Osteoblast (primary cell): Measurements from ENCODE around the gene ANKS6. TPM values are rescaled to one million over a fixed set of nuclear protein-coding genes. Genes with fewer than 3 reads are reported as not detected.

Experiments used
- DNase-seq: peaks from one replicate; pipeline ENCODE4 v3.0.0; 2011; ENCODE audit warnings: low spot score, mixed read lengths; ENCODE audit not compliant: insufficient read length; ENCODE audit errors: missing footprints
- H2AFZ ChIP-seq: 2 replicates; pipeline ENCODE4 v1.6.0; 2011; ENCODE audit warnings: mild to moderate bottlenecking, low read length
- H3K27ac ChIP-seq: 2 replicates; pipeline ENCODE4 v1.5.1; 2011; ENCODE audit warnings: mild to moderate bottlenecking, low read depth, low read length, moderate library complexity
- H3K27me3 ChIP-seq: 2 replicates; pipeline ENCODE4 v1.6.0; 2012; ENCODE audit warnings: mild to moderate bottlenecking, control low read depth, inconsistent platforms, low read length, moderate library complexity; ENCODE audit not compliant: insufficient read depth
- H3K36me3 ChIP-seq: 2 replicates; pipeline ENCODE4 v1.5.1; 2011; ENCODE audit warnings: mild to moderate bottlenecking, low read length, control low read depth, moderate library complexity; ENCODE audit not compliant: insufficient read depth
- H3K4me1 ChIP-seq: 2 replicates; pipeline ENCODE4 v1.5.1; 2011; ENCODE audit warnings: mild to moderate bottlenecking, low read length, control low read depth, moderate library complexity; ENCODE audit not compliant: insufficient read depth
- H3K4me2 ChIP-seq: 2 replicates; pipeline ENCODE4 v1.6.0; 2011; ENCODE audit warnings: mild to moderate bottlenecking, low read length; ENCODE audit not compliant: insufficient read depth
- H3K4me3 ChIP-seq: fragments of 200-600 bp; sonication (generic); 3 replicates; pipeline ENCODE4 v1.5.1; 2012; ENCODE audit warnings: mild to moderate bottlenecking, low read length, inconsistent platforms; ENCODE audit not compliant: insufficient read depth
- H3K79me2 ChIP-seq: 2 replicates; pipeline ENCODE4 v1.6.0; 2012; ENCODE audit warnings: mild to moderate bottlenecking, low read length, control low read depth, inconsistent platforms; ENCODE audit not compliant: insufficient read depth
- H3K9me3 ChIP-seq: 2 replicates; pipeline ENCODE4 v1.5.1; 2011; ENCODE audit warnings: low read depth, low read length, control low read depth
- H4K20me1 ChIP-seq: 2 replicates; pipeline ENCODE4 v1.6.0; 2012; ENCODE audit warnings: mild to moderate bottlenecking, low read length, control low read depth; ENCODE audit not compliant: insufficient read depth
- CTCF ChIP-seq: IDR thresholded peaks from 2 replicates; pipeline ENCODE4 v1.5.1; 2011; ENCODE audit warnings: mild to moderate bottlenecking, low read depth, low read length, moderate library complexity; ENCODE audit errors: extremely low read depth
- total RNA-seq: library from RNA; depleted of rRNA; stranded (reverse); fragments of >200 nt; gene quantifications from 2 replicates; pipeline ENCODE4 v1.2.3, GENCODE V29; 2012

Gene ANKS6
- total RNA-seq, 1 donor, result 21.7 TPM

DNA sequence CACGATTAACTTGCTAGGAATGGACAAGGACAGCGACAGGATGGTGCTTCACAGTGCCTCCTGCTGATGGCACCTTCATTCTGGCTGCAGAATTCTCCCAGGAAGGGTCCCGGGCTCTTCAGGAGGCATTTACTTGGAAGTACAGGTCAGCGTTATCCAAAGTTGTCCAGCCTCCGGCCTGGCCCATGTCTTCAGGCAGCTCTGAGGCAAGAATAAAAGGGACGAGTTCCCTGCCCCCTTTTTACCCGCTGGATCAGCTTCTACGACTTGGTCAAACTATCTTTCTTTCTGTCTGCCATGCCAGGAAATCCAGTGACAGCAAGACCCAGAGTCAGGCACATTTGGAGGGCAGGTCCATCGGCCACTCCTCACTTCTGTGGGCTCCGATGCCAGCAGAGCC is 64.3 kb downstream of the ANKS6 start:
- peaks cover 8% of the 10 kb centered on the region for H3K27me3 ChIP-seq
- H3K79me2 ChIP-seq, result no peaks in the 10 kb centered on the region
- no peak for TF ChIP-seq CTCF
- H3K4me1 ChIP-seq, result no peaks in the 10 kb centered on the region
- H3K4me2 ChIP-seq, result no peak overlapping the region
- no peak overlapping the region for H3K4me3 ChIP-seq
- no peaks in the 10 kb centered on the region for H4K20me1 ChIP-seq
- H3K36me3 ChIP-seq, result peaks cover 6% of the 10 kb centered on the region
- no peak overlapping the region for H2AFZ ChIP-seq
- H3K9me3 ChIP-seq, result no peaks in the 10 kb centered on the region
- no peak overlapping the region for H3K27ac ChIP-seq
- DNase-seq, result peak; percentile 50

DNA sequence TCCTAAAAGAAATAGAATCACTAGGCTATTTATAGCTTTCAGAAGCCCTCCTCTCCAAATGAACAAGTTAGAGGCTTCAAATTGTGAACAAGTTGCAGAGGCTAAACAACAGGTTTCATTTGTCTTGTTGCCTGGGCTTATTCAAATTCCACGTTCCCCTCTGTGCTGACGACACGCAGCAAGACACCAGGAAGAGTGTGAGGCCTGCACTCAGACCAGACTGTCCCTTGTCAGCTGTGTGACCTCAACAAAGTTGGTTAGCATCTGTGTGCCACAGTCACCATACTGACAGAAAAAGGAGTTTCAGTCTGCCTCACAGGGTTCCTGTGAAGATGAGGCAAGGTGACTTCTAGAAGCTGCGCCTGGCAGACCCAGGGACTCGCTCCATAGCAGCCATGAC is 65.5 kb downstream of the ANKS6 start:
- no peak for DNase-seq
- Histone ChIP-seq H3K9me3 (no peaks in the 10 kb centered on the region), H3K4me2 (no peak overlapping the region), H4K20me1 (no peaks in the 10 kb centered on the region), H3K4me3 (no peak overlapping the region), H2AFZ (no peak overlapping the region), H3K27ac (no peak overlapping the region), H3K27me3 (peaks cover 13% of the 10 kb centered on the region), H3K36me3 (peaks cover 3% of the 10 kb centered on the region), H3K79me2 (no peaks in the 10 kb centered on the region), H3K4me1 (no peaks in the 10 kb centered on the region)
- no peak for TF ChIP-seq CTCF

DNA sequence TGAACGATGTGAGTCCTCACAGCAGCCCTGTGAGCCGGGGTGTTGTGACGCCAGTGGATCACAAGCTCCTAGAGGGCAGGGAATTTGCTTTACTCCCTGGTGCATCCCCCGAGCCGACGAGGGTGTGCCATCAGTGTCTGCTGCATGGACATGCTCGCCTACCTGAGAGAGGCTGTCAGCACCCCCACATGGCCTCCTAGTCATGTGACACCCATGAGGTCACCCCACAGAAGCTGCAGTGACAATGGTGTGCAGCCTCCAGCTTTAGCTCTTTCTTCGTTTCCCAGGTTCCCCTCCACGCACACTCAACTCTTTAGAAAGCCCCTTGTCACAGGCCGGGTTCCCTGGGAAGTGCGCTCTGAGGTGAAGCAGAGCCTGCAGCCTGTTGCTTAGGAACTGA is 67.9 kb downstream of the ANKS6 start:
- no peaks in the 10 kb centered on the region for H3K9me3 ChIP-seq
- H3K4me2 ChIP-seq, result no peak overlapping the region
- no peaks in the 10 kb centered on the region for H3K4me1 ChIP-seq
- H4K20me1 ChIP-seq, result no peaks in the 10 kb centered on the region
- H3K79me2 ChIP-seq, result no peaks in the 10 kb centered on the region
- H3K27me3 ChIP-seq, result peaks cover 29% of the 10 kb centered on the region
- H3K27ac ChIP-seq, result no peak overlapping the region
- no peak for TF ChIP-seq CTCF
- no peaks in the 10 kb centered on the region for H3K36me3 ChIP-seq
- no peak overlapping the region for H2AFZ ChIP-seq
- no peak for DNase-seq
- H3K4me3 ChIP-seq, result no peak overlapping the region

DNA sequence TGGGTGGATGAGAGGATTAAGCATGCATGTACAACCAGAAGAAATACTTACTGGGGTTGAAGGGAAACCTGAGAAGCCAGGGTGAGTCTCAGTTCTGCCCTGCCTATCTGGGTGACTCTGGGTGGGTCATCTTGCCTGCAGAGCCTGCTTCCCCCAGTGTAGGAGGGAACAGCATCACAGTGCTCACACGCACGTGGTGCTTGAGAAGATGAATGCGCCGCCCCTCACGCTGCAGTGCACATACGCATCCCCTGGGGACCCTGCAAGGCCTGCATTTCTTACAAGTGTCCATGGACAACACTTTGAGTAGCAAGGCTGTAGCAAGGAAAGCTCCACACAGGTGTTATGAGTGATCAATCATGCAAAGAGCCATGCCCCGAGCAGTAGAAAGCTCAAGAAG is 68.9 kb downstream of the ANKS6 start:
- Histone ChIP-seq H3K4me2 (no peak overlapping the region), H3K79me2 (no peaks in the 10 kb centered on the region), H2AFZ (no peak overlapping the region), H3K9me3 (no peaks in the 10 kb centered on the region), H4K20me1 (no peaks in the 10 kb centered on the region), H3K27me3 (peaks cover 29% of the 10 kb centered on the region), H3K4me3 (no peak overlapping the region), H3K27ac (no peak overlapping the region), H3K36me3 (no peaks in the 10 kb centered on the region), H3K4me1 (no peaks in the 10 kb centered on the region)
- no peak for TF ChIP-seq CTCF
- no peak for DNase-seq
